HEK293 (cell line): Measurements from ENCODE around the gene MYO1E.

Source experiments
- CTCF ChIA-PET: fragments of 350-600 bp; formaldehyde crosslinking; extraction: SDS; loops from one replicate; lab custom pipeline; 2021; ENCODE audit warnings: antibody characterized with exemption; lab: Yijun Ruan, JAX
- POLR2A ChIA-PET: fragments of 300-600 bp; formaldehyde crosslinking; extraction: SDS; loops from one replicate; lab custom pipeline; 2020; ENCODE audit warnings: antibody characterized with exemption, inconsistent platforms; lab: Yijun Ruan, JAX
- H3K27ac ChIP-seq: fragments of 200-500 bp; sonication (Bioruptor generic); 2 replicates; pipeline ENCODE4 v1.5.1; 2014; ENCODE audit warnings: low read depth, low read length, control low read depth, inconsistent platforms; ENCODE audit errors: extremely low read depth
- H3K36me3 ChIP-seq, 2 experiments: fragments of 200-500 bp in 1 of 2; sonication (Bioruptor generic) in 1 of 2; 1 replicate in 1 of 2; 2 replicates in 1 of 2; pipeline ENCODE4 v1.5.1; 2014 to 2017; ENCODE audit warnings: inconsistent platforms in 2 of 2, low read length in 2 of 2; ENCODE audit not compliant: control insufficient read depth in 2 of 2, insufficient read depth in 1 of 2
- H3K4me1 ChIP-seq: fragments of 200-500 bp; sonication (Bioruptor generic); 2 replicates; pipeline ENCODE4 v1.5.1; 2014; ENCODE audit warnings: mild to moderate bottlenecking, low read length, inconsistent platforms; ENCODE audit not compliant: control insufficient read depth, insufficient read depth
- H3K4me3 ChIP-seq: 2 replicates; pipeline ENCODE4 v1.5.1; 2011; ENCODE audit warnings: low read depth, mild to moderate bottlenecking, control low read depth, low read length, moderate library complexity
- H3K9me3 ChIP-seq: fragments of 200-500 bp; sonication (Bioruptor generic); 2 replicates; pipeline ENCODE4 v1.5.1; 2014; ENCODE audit warnings: low read depth, low read length, inconsistent platforms; ENCODE audit not compliant: control insufficient read depth, insufficient read depth
- GLIS1 ChIP-seq: fragments of 450-650 bp; formaldehyde crosslinking; IDR thresholded peaks from 2 replicates; pipeline ENCODE4 v1.5.1; 2016; ENCODE audit warnings: missing biosample characterization, missing genetic modification characterization
- KLF10 ChIP-seq: fragments of 450-650 bp; IDR thresholded peaks from 2 replicates; pipeline ENCODE4 v1.5.1; 2018; ENCODE audit warnings: missing biosample characterization, mild to moderate bottlenecking, missing genetic modification characterization
- KLF7 ChIP-seq: fragments of 450-650 bp; formaldehyde crosslinking; IDR thresholded peaks from 2 replicates; pipeline ENCODE4 v1.5.1; 2016; ENCODE audit warnings: missing biosample characterization, missing genetic modification characterization, borderline replicate concordance
- ZBTB21 ChIP-seq: fragments of 450-650 bp; formaldehyde crosslinking; IDR thresholded peaks from 2 replicates; pipeline ENCODE4 v1.5.1; 2017; ENCODE audit warnings: missing biosample characterization, missing genetic modification characterization
- ZFHX2 ChIP-seq: fragments of 450-650 bp; formaldehyde crosslinking; conservative IDR thresholded peaks from 2 replicates; pipeline ENCODE4 v1.5.1; 2016; ENCODE audit warnings: missing biosample characterization, missing genetic modification characterization
- ZNF10 ChIP-seq: fragments of 450-650 bp; formaldehyde crosslinking; IDR thresholded peaks from 2 replicates; pipeline ENCODE4 v1.5.1; 2017; ENCODE audit warnings: missing biosample characterization, missing genetic modification characterization
- ZNF132 ChIP-seq: fragments of 450-650 bp; formaldehyde crosslinking; IDR thresholded peaks from 2 replicates; pipeline ENCODE4 v1.5.1; 2017; ENCODE audit warnings: missing biosample characterization, missing genetic modification characterization, borderline replicate concordance
- ZNF140 ChIP-seq: fragments of 450-650 bp; formaldehyde crosslinking; IDR thresholded peaks from 2 replicates; pipeline ENCODE4 v1.5.1; 2016; ENCODE audit warnings: missing biosample characterization, missing genetic modification characterization
- ZNF302 ChIP-seq: fragments of 450-650 bp; formaldehyde crosslinking; IDR thresholded peaks from 2 replicates; pipeline ENCODE4 v1.5.1; 2016; ENCODE audit warnings: missing biosample characterization, missing genetic modification characterization, low read depth
- ZNF433 ChIP-seq: fragments of 450-650 bp; formaldehyde crosslinking; IDR thresholded peaks from 2 replicates; pipeline ENCODE4 v1.5.1; 2016; ENCODE audit warnings: missing biosample characterization, missing genetic modification characterization, low read depth
- ZNF521 ChIP-seq: fragments of 450-650 bp; formaldehyde crosslinking; IDR thresholded peaks from 2 replicates; pipeline ENCODE4 v1.5.1; 2017; ENCODE audit warnings: missing biosample characterization, mild to moderate bottlenecking, missing genetic modification characterization
- ZNF544 ChIP-seq: fragments of 450-650 bp; formaldehyde crosslinking; IDR thresholded peaks from 2 replicates; pipeline ENCODE4 v1.5.0; 2017; ENCODE audit warnings: missing biosample characterization, missing genetic modification characterization
- ZNF664 ChIP-seq: fragments of 450-650 bp; formaldehyde crosslinking; IDR thresholded peaks from 2 replicates; pipeline ENCODE4 v1.5.1; 2016; ENCODE audit warnings: missing biosample characterization, missing genetic modification characterization
- ZNF701 ChIP-seq: fragments of 450-650 bp; formaldehyde crosslinking; IDR thresholded peaks from 2 replicates; pipeline ENCODE4 v1.5.1; 2016; ENCODE audit warnings: missing biosample characterization, missing genetic modification characterization
- ZNF747 ChIP-seq: fragments of 450-650 bp; formaldehyde crosslinking; IDR thresholded peaks from 2 replicates; pipeline ENCODE4 v1.5.1; 2016; ENCODE audit warnings: missing biosample characterization, missing genetic modification characterization
- ZNF76 ChIP-seq: fragments of 450-650 bp; formaldehyde crosslinking; IDR thresholded peaks from 2 replicates; pipeline ENCODE4; 2016; ENCODE audit warnings: low read depth, missing biosample characterization, missing genetic modification characterization, borderline replicate concordance
- ZNF776 ChIP-seq: fragments of 450-650 bp; formaldehyde crosslinking; IDR thresholded peaks from 2 replicates; pipeline ENCODE4 v1.5.0; 2017; ENCODE audit warnings: missing biosample characterization, missing genetic modification characterization, borderline replicate concordance
- ZNF792 ChIP-seq: fragments of 450-650 bp; formaldehyde crosslinking; IDR thresholded peaks from 2 replicates; pipeline ENCODE4 v1.5.1; 2016; ENCODE audit warnings: missing biosample characterization, missing genetic modification characterization
- ZSCAN16 ChIP-seq: fragments of 450-650 bp; formaldehyde crosslinking; IDR thresholded peaks from 2 replicates; pipeline ENCODE4 v1.5.1; 2016; ENCODE audit warnings: missing biosample characterization, missing genetic modification characterization
- TF ChIP-seq, protein P1 (sequence below): fragments of 450-650 bp; formaldehyde crosslinking; IDR thresholded peaks from 2 replicates; pipeline ENCODE4 v1.5.1; 2016; ENCODE audit warnings: missing biosample characterization, missing genetic modification characterization
- TF ChIP-seq, protein P2 (sequence below): fragments of 450-650 bp; formaldehyde crosslinking; IDR thresholded peaks from 2 replicates; pipeline ENCODE4 v1.5.1; 2016; ENCODE audit warnings: missing biosample characterization, missing genetic modification characterization, borderline replicate concordance
- TF ChIP-seq, protein P3 (sequence below): fragments of 450-650 bp; formaldehyde crosslinking; IDR thresholded peaks from 2 replicates; pipeline ENCODE4 v1.5.1; 2016; ENCODE audit warnings: missing biosample characterization, missing genetic modification characterization
- TF ChIP-seq, protein P4 (sequence below): fragments of 450-650 bp; formaldehyde crosslinking; IDR thresholded peaks from 2 replicates; pipeline ENCODE4 v1.5.1; 2016; ENCODE audit warnings: missing biosample characterization, missing genetic modification characterization
- TF ChIP-seq, protein P5 (sequence below): fragments of 450-650 bp; formaldehyde crosslinking; IDR thresholded peaks from 2 replicates; pipeline ENCODE4 v1.5.1; 2016; ENCODE audit warnings: missing biosample characterization, missing genetic modification characterization
- TF ChIP-seq, protein P6 (sequence below): IDR thresholded peaks from 2 replicates; pipeline ENCODE4 v1.6.1; 2011; ENCODE audit warnings: mild to moderate bottlenecking, low read depth, low read length, borderline replicate concordance

MYO1E gene

DNA sequence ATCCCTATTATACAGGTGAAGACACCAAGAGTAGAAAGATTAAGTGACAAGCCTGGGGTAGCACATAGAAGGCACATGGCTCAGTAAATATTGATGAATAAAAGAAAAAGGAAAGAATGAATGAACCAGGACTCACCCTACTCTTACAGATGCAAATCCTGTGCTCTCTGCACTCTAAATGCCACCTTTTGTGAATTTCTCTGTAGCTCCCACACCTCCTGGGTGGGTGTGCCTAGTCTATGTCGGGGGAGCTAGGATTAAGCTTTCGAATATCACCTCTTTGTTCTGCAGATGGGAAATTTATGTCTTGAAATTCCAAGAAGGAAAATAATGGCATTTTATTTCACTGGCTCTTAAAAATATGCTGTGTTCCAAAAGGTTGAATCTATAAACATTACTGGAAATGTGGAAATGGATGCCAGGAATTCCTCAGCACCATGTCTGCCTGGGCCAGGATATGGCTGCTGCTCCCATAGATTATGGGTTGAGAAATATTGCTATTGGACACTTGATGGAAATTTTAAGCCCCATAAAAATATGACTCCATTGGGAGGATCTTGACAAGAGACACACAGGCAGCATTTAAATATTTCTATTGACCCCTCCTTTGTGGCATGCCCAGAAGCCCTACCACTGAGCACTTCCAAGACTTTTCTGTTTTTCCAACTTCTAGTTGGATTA, 224.4 kb downstream of the MYO1E start:
- CTCF ChIA-PET, result interaction anchor here (0.6 to 0.9 kb wide), 2 partner anchors 26 to 107 kb away, joined by 3 to 4 read pairs; no protein-coding TSS in a partner anchor
- no peak overlapping the region for H3K4me3 ChIP-seq
- TF ChIP-seq ZNF664 (tag by site-specific recombination) (no peak), ZNF747 (tag by site-specific recombination) (no peak), ZFHX2 (tag by site-specific recombination) (no peak), ZNF433 (tag by site-specific recombination) (no peak), ZNF140 (tag by site-specific recombination) (no peak), KLF10 (tag by site-specific recombination) (no peak), ZNF544 (tag by site-specific recombination) (no peak), ZNF132 (tag by site-specific recombination) (no peak)
- TF ChIP-seq, protein P1, sequence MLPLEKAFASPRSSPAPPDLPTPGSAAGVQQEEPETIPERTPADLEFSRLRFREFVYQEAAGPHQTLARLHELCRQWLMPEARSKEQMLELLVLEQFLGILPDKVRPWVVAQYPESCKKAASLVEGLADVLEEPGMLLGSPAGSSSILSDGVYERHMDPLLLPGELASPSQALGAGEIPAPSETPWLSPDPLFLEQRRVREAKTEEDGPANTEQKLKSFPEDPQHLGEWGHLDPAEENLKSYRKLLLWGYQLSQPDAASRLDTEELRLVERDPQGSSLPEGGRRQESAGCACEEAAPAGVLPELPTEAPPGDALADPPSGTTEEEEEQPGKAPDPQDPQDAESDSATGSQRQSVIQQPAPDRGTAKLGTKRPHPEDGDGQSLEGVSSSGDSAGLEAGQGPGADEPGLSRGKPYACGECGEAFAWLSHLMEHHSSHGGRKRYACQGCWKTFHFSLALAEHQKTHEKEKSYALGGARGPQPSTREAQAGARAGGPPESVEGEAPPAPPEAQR (tag by site-specific recombination), result no peak
- TF ChIP-seq, all 188 proteins: peak for 0
- no peak overlapping the region for H3K27ac ChIP-seq
- no peaks in the 10 kb centered on the region for H3K4me1 ChIP-seq
- no peaks in the 10 kb centered on the region for H3K9me3 ChIP-seq
- POLR2A ChIA-PET, result no interaction called here
- H3K36me3 ChIP-seq, result peaks cover 0 to 33% of the 10 kb centered on the region in 2 experiments; a peak in 2 of 3 replicates

DNA sequence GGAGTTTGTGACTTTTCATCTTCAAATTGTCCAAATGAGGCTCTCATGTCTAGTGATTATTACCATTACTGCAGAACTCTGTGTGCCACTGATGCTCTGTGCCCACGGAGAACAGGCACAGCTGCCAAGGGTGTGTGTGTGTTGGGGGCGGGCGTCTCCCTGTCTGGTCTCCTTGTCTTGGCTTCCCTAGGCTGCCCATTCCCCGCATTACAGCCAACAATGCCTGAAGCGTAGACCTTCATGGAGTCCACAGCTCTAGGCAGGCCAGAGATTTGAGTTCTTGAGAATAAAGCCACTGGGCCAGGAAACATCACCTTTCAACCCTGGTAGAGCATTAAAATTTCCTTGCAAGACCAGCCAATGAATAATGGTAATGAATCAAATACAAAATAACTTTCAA, 225.0 kb downstream of the MYO1E start:
- H3K27ac ChIP-seq, result no peak overlapping the region
- no peak overlapping the region for H3K4me3 ChIP-seq
- POLR2A ChIA-PET, result no interaction called here
- H3K4me1 ChIP-seq, result no peaks in the 10 kb centered on the region
- TF ChIP-seq ZNF521 (no peak), ZNF776 (tag by site-specific recombination) (no peak), ZNF792 (tag by site-specific recombination) (no peak), KLF7 (tag by site-specific recombination) (no peak), ZNF76 (tag by site-specific recombination) (no peak), GLIS1 (tag by site-specific recombination) (no peak), ZNF701 (tag by site-specific recombination) (no peak), ZSCAN16 (tag by site-specific recombination) (no peak), ZNF10 (no peak), ZNF302 (tag by site-specific recombination) (no peak), ZBTB21 (tag by site-specific recombination) (no peak)
- TF ChIP-seq, protein P2, sequence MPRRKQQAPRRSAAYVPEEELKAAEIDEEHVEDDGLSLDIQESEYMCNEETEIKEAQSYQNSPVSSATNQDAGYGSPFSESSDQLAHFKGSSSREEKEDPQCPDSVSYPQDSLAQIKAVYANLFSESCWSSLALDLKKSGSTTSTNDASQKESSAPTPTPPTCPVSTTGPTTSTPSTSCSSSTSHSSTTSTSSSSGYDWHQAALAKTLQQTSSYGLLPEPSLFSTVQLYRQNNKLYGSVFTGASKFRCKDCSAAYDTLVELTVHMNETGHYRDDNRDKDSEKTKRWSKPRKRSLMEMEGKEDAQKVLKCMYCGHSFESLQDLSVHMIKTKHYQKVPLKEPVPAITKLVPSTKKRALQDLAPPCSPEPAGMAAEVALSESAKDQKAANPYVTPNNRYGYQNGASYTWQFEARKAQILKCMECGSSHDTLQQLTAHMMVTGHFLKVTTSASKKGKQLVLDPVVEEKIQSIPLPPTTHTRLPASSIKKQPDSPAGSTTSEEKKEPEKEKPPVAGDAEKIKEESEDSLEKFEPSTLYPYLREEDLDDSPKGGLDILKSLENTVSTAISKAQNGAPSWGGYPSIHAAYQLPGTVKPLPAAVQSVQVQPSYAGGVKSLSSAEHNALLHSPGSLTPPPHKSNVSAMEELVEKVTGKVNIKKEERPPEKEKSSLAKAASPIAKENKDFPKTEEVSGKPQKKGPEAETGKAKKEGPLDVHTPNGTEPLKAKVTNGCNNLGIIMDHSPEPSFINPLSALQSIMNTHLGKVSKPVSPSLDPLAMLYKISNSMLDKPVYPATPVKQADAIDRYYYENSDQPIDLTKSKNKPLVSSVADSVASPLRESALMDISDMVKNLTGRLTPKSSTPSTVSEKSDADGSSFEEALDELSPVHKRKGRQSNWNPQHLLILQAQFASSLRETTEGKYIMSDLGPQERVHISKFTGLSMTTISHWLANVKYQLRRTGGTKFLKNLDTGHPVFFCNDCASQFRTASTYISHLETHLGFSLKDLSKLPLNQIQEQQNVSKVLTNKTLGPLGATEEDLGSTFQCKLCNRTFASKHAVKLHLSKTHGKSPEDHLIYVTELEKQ, result no peak
- TF ChIP-seq, protein P3, sequence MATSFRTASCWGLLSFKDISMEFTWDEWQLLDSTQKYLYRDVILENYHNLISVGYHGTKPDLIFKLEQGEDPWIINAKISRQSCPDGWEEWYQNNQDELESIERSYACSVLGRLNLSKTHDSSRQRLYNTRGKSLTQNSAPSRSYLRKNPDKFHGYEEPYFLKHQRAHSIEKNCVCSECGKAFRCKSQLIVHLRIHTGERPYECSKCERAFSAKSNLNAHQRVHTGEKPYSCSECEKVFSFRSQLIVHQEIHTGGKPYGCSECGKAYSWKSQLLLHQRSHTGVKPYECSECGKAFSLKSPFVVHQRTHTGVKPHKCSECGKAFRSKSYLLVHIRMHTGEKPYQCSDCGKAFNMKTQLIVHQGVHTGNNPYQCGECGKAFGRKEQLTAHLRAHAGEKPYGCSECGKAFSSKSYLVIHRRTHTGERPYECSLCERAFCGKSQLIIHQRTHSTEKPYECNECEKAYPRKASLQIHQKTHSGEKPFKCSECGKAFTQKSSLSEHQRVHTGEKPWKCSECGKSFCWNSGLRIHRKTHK (tag by site-specific recombination), result no peak
- TF ChIP-seq, protein P4, sequence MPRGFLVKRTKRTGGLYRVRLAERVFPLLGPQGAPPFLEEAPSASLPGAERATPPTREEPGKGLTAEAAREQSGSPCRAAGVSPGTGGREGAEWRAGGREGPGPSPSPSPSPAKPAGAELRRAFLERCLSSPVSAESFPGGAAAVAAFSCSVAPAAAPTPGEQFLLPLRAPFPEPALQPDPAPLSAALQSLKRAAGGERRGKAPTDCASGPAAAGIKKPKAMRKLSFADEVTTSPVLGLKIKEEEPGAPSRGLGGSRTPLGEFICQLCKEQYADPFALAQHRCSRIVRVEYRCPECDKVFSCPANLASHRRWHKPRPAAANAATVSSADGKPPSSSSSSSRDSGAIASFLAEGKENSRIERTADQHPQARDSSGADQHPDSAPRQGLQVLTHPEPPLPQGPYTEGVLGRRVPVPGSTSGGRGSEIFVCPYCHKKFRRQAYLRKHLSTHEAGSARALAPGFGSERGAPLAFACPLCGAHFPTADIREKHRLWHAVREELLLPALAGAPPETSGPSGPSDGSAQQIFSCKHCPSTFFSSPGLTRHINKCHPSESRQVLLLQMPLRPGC (tag by site-specific recombination), result no peak
- TF ChIP-seq, protein P5, sequence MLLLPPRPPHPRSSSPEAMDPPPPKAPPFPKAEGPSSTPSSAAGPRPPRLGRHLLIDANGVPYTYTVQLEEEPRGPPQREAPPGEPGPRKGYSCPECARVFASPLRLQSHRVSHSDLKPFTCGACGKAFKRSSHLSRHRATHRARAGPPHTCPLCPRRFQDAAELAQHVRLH (tag by site-specific recombination), result no peak
- TF ChIP-seq, protein P6, sequence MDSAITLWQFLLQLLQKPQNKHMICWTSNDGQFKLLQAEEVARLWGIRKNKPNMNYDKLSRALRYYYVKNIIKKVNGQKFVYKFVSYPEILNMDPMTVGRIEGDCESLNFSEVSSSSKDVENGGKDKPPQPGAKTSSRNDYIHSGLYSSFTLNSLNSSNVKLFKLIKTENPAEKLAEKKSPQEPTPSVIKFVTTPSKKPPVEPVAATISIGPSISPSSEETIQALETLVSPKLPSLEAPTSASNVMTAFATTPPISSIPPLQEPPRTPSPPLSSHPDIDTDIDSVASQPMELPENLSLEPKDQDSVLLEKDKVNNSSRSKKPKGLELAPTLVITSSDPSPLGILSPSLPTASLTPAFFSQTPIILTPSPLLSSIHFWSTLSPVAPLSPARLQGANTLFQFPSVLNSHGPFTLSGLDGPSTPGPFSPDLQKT, result no peak
- H3K36me3 ChIP-seq, result peaks cover 0 to 33% of the 10 kb centered on the region in 2 experiments; a peak in 2 of 3 replicates
- CTCF ChIA-PET, result no interaction called here
- no peaks in the 10 kb centered on the region for H3K9me3 ChIP-seq
